ENCODE measurements around the gene CNOT8.
"Not testable (repeated sequence)": the region's sequence is repeated elsewhere in the genome, so short reads cannot be mapped to it uniquely, and the experiment has no call there.

CNOT8 gene
- 30.5 to 75.0 (median 48.4) reads per million in 17 experiments for total RNA-seq

DNA sequence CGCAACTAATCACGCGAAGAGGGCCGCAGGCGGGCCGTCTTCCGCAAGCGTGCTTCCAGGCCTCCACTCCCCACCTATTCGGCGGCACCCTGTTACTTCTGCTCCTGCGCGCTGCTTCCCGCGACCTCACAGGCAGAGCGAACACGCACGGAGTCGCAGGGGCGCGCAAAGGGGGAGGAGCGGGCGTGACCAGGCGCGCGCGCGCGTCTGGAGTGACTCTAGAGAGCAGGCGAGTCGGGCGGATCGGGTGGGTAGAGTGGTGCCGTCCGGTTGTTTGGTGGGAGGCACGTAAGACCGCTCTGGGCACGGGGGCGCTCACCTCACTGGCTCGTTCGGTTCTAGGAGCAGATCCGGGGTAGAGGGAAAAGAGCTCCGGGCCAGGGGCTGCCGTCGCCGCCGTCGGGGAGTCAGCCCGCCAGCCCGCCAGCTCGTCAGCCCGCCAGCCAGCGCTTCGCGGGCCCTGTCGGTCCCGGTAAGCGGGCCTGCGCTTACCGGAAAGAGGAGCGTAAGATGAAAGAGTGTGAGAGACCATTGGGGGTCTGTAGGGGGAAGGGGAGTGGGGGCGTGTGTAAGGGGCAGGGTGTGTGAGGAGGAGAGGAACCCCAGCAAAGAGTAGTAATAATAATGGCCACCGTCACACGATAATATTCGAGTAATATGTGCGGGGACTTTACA lies at the start of gene CNOT8:
Gene CNOT8, plus strand, starts transcription at position 331 of the 675 bp plus-strand sequence. CDS start 4,652 bp downstream, outside the sequence.
- peak; percentile 99 to 100 (median 99) for DNase-seq

DNA sequence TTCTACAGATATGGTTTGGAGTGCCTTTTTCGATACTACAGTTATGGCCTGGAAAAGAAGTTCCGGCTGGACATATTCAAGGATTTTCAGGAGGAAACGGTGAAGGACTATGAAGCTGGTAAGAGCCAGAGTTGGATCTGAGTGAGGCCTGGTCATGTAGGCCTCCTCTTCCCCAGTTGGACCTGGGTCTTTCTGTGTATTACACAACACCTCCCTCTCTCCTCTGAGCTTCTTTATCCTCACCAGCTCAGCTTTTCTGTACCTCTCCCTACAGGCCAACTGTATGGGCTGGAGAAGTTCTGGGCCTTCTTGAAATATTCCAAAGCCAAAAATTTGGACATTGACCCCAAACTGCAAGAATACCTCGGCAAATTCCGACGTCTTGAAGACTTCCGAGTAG lies 47.2 kb upstream of the CNOT8 start:
- no peak for DNase-seq

DNA sequence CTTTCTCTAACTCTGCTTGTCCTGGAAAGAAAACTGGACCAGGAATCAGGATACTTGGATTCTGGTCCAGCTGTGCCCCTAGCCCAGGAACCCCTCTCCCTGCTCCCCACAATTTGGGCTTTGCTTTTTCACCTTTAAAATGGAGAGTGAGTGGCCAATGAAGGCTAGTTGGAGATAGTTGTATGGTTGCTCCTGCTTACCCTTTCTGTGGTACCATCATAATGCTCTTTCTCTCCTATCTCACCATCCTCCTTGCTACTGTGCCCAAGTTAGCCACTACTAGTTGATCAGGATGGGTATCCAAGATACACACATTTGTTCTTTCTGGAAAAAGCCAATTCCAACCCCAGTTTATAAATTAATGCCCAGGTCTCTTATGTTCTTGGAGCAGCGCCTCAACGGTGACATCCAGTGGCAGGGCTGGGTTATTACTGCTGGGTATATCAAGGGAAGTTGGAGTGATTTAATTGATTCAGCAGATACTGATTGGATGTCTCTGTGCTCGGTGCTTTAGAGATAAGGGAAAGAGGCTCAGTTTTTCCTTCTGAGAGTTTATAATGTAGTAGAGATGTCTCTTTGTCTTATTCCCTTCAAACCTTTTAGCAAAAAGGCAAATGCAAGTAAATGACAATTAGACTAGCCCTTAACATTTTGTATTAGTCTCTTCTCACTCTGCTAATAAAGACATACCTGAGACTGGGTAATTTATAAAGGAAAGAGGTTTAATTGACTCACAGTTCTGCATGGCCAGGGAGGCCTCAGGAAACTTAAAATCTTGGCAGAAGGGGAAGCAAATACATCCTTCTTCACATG lies 46.6 kb upstream of the CNOT8 start:
- DNase-seq = peak; percentile 67 to 78 (median 70)

DNA sequence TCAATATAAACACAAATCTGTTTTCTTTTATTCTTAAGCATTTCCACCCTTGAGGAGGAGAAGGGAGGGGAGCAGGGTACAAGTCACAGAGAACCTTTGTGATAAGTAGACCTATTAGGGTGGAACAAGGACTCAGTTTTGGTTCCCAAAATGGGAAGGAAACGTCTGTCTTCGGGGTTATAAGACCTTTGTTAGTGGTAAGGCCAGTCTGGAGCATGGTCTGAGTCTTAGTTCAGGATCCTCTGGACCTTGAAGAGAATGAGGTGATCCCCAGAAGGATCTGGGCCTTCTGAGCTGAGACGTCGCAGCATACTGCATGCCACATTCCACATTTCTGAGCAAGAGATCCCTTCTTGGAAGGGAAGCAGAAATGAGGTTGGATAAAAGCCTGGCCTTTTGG lies 45.3 kb upstream of the CNOT8 start:
- no peak for DNase-seq

DNA sequence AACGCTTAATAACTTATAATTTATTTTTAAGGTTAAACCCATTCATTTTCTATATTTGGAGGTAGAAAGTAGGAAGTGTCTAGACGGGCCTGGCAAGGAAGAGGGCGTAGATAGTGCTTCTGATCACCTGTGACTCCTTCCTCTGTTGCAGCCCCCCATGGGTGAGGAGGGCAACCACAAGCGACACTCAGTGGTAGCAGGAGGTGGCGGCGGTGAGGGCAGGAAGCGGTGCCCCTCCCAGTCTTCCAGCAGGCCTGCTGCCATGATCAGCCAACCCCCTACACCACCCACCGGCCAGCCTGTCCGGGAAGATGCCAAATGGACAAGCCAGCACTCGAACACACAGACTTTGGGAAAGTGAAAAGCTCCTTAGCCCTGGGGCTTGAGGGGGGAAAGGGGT lies 44.7 kb upstream of the CNOT8 start:
- no peak for DNase-seq

DNA sequence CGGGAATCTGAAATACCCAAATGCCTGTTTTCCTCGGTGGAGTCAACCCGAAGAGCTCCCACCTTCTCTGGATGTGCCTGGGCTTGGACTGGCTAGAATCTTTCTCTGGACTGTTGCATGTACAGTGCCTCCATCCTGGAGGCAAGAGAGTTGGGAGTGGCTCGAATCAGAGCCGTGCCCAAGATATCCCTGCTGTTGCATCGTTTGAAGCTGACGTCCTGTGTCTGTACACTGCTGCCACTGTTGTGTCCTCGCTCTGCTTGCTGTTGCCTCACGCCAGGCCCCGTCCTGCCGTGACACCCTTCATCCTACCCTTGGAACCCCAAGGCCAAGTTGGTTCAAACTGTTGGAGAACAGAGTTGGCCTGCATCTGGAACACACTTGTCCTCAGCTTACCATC lies 43.4 kb upstream of the CNOT8 start:
- DNase-seq = no peak

DNA sequence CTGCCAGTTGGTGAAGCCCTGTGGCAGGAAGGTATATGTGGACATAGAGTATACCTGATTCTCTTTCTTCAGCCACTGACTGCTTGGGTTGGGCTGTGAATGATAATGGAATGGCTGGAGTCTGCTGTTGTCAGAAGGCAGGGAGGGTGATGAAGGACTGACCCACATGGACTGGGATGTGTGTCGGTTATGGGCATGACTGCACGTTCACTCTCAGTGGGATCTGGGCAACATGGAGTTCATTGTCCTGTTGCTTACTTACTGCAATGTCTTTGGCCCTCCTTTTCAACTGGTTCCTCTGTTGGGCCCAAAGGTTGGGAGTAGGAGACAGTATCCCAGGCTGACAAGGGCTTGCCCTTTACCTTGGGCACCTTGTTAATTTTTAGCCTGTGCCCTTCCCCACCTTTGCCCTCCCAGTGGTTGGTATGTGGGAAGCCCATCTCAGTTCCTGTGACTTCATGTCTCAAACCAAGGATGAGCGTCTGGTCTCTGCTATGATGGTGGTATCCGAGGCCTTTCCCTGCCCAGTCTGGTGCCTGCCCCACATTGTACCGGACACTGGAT lies 42.7 kb upstream of the CNOT8 start:
- no peak for DNase-seq

DNA sequence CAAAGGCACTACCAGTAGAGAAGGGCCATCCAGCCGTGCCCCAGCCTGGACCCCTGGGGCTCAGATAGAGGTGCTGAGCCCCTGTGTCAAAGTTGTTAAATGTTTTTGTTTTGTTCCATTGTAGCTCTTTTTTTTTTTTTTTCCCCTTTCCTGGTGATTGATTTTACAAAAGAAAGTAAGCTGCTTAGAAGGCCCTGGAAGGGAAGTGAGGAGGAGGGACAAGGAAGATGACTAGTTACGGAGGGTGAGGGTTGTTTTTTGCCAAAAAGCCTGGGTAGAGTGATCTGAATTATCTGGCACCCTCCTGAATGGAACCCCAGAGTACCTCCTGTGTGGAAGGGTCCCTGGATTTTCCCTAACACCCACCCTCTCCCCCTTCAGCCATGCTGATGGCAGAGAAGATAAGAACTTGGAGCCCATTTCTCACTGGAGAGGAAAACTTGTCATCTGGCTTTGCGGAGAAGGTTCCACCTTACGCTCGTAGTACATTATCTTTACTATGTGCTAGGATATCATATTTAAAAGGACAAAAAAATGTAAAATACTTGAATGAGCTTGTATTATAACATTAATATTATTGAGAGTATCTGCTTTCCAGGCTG lies 41.4 kb upstream of the CNOT8 start:
- no peak for DNase-seq

DNA sequence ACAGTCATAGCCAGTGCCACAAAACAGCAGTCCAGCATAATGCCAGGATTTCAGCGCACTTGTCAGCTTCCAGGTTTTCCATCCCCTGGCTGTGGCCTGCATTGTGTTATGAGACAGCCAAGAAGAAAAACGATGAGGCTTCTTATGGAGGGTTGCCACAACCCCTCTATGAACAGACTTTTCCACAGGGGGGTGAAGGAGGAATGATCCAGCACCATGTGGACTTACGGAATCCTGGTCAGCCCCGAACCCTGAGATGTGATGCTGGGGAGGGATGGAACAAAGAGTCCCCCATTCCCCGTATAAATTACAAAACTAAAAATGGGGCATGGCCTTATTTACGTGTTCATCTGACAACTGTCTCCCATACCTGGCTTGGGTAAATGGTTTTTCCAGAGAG lies 40.6 kb upstream of the CNOT8 start:
- no peak for DNase-seq

DNA sequence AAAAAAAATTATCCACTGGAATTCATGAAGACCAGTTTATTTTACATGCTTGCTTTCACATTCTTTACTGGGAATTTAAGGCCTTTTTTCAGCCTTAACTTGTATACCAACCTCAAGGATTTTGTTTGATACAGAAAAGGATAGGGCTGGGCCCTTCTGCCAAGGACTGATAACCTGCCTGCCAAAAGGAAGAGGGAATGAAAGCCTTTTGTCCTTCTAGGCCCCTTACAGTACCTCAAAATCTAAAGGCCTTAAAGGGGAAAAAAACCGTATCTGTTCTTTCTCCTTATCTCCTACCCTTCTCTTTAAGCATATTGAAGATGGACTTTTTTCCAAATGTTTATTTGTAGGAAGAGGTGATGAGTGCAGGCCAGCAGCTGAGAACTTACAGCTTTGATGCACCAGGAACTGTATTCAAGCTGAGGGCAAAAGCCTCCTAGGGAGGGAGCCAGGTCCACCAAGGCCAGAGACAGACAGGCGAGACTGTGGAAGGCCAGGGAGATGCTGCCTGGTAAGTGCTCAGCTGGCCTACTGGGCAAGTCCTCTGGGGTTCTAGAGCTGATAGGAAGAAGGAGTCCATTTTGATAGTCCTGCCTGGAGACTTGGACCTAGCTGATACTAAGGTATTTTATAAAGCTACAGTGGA lies 39.8 kb upstream of the CNOT8 start:
- DNase-seq = no peak

DNA sequence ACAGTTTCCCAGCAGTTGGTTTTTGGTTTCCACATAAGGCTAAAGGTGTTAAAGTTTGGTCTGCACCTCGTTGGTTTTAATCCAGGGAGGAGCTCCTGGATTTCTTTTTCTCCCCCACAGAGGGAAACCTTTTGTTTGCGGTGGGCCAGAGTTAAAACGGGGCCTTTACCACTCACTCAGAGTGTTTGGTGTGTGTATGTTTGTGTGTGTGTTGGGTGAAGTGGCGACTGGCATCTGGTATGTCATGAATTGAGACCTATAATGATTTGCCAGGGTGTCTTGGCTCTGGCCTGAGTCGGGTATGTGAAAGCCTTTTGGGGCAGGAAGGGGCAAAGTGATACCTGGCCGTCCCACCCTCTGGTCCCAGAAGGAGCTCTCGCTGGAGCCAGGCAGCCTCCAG lies 38.9 kb upstream of the CNOT8 start:
- no peak for DNase-seq

DNA sequence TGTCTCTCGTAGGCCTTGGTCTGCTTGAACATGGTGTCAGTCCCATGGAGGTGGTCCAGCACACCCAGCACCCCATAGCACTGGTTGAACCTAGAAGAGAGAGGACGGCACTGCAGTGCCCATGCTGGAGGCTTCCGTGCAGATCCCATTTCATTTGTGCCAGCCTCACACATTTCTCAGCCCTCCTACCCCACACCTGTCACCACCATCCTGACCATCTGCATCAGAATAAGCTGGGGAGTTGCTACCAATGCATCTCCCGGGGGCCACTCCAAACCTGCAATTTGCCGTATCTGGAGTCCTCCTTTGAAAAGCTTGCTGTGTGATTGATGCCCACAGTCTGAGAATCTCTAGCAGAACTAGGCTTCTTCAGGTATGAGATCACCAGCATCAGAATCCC lies 38.0 kb upstream of the CNOT8 start:
- DNase-seq = no peak

DNA sequence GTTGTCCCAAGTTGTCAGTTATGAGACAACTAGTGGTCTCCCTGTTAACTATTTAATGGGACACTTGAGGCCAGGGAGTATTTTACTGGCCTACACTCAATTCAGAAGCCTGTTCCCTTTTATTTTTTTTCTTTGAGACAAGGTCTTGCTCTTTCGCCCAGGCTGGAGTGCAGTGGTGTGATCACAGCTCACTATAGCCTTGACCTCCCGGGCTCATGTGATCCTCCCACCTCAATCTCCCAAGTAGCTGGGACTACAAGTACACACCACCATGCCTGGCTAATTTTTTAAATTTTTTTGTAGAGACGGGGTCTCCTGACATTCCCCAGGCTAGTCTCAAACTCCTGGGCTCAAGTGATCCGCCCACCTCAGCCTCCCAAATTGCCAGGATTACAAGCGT lies 35.5 kb upstream of the CNOT8 start:
- DNase-seq = not testable (repeated sequence)

DNA sequence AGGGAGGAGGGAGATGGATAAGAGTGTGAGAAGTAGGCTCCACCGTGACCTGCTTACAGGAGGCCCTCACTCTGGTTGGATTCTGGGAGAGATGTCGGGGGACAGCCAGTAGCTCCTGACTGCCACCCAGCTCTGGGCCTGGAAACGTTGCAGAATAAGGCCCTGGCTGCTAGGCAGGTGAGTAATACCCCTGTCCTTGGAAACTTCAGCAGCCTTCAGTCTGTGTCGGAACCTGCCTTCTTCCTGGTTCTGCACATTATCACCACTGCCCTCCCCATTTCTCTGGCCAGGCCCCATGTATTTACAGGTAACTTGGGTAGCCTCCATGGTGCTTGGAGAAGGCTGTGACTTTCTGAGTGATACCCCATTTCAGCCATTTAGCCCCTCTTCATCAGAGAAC lies 34.8 kb upstream of the CNOT8 start:
- DNase-seq = no peak

DNA sequence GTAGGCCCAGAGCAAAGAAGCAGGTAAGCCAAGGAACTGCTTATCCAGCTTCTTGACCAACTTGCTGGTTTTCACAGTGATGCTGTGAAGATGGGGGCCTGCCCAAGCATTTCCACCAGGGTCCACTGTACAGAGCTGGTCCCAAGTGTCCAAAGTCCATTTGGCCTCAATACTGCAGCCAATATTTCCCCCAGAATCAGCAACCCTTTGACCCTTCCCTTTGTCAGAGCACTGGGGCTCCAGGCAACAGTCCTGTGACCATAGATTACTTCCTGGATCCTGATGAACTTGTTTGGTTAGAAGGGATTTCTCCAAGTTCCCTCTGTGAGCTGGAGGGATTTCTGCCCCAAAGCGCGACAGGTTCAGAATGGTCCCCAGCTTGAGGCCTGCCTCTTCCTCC lies 34.4 kb upstream of the CNOT8 start:
- DNase-seq = no peak

DNA sequence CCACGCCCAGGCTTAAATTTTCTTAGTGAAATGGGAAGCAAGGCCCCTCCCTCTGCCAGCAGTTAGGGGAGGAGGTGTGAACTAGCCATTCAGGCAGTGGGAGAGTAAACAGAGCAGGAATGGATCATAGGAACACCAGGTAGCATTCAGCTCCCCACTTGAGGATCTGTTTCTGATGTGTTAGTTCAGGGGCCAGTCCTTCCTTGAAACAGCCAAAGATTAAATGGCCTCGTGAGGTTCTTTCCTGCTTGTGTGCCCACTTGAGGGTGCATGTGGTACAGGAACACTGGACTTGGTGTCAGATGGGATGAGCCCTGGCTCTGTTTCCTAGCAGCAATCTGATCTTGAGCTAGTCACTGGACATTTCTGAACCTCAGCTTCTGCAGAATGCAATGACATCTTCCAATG lies 29.2 kb upstream of the CNOT8 start:
- DNase-seq = no peak

DNA sequence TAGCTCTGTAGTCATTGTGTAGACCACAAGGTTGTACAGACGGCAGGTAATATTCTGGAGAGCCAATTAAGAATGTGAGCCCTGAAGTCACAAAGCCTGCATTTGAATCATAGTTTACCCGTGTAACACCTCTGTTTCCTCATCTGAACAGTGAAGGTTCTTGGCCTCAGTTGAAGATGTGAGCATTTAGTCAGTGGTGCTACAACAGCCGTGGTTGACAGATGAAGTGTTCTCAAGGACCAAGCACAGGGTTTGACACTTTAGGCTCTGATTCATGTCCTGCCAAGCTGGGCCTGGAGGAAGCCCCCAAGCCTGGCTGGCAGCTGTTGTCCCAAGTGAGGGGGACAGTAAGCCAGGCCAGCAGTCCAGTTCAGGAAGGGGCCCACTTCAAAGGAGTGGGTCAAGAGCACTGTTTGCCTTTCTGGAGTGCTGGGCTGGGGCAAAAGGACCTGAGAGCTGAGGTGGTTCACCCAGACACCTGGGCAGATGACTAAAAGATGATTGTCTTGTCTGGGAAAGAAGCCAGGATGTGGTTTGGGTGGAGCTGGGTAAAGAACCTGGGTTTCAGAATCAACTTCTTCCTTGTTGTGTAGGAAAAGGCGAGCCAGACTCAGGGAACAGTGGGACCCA lies 28.7 kb upstream of the CNOT8 start:
- no peak for DNase-seq

DNA sequence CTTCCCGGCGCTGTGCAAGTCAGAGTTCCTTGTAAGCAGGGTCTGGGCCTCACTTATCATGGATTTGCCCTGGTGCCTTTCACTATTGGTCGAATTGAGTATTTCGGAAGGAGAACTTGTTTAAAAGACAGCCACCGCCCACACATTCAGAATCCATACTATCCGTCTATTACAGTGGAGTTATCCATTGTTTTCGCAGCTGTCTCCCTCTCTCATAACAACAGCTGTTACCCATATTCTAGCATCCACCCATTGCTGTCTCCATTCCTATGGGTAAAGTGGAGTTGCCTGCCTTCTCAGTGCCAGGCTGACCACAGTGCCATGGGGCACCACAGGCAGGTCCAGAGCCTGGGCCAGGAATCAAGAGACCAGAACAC lies 28.2 kb upstream of the CNOT8 start:
- DNase-seq = no peak

DNA sequence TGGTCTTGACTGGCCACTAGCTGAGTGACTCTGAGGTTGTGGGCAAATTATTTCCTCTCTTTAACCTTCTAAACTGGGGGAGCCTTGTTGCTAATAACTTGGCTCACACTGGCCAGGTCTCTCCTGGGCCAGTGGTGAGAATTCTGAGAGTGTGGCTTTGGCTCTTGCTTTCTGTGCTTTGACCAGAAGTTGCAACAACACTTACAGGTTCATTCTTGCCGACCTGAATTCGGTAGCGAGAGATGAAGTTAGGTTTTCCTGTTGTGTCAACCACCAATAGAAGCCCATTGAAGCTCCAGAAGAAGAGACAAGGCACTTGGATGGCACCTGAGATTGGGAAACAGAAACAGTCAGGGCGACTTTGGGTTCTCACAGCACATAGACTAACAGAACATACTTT lies 27.8 kb upstream of the CNOT8 start:
- DNase-seq = no peak

DNA sequence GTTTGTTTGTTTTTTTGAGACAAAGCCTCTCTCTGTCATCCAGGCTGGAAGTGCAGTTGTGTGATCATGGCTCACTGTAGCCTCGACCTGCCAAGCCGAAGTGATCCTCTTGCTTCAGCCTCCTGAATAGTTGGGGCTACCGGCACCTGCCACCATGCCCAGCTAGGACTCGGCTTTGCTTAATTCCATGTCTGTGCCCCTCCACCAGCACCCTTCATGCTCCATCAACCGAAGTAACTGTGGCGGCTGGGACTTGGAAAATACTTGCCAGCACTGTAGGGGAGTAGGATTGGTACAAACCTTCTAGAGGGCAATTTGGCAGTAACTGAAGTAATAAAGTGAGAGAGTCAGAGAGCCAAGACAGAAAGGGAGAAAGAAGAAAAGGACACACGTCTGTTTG lies 27.0 kb upstream of the CNOT8 start:
- DNase-seq = no peak

DNA sequence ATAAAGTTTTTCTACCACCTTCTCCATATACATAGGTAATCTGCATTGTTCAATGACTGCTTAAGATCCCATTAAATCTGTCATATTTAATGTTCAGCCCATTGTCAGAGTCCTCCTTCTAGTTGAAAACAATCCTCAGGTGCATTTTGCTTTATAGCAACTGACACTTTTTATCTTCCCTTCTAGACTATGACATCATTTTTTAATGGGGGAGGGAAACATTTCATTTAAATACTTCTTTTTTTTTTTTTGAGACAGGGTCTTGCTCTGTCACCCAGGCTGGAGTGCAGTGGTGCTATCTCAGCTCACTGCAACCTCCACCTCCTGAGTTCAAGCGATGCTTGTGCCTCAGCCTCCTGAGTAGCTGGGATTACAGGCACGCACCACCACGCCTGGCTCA lies 25.6 kb upstream of the CNOT8 start:
- DNase-seq = not testable (repeated sequence)

DNA sequence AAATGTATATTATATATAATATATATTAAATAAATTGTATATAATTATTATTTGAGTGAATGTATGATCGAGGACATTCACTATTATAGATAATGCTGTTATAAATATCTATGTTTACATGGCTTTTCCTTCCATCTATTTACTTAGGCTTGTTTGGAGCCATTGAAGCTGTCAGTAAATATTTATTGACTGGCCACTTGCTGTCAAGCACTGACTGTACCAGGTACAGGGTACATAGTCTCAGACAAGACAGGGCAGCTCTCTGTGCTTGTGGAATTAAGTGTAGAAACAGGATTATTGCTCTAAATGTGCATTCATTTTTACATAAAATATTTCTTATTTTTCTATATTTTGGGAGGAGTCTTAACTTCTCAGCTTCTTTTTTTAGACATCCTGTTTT lies 24.4 kb upstream of the CNOT8 start:
- DNase-seq = no peak

DNA sequence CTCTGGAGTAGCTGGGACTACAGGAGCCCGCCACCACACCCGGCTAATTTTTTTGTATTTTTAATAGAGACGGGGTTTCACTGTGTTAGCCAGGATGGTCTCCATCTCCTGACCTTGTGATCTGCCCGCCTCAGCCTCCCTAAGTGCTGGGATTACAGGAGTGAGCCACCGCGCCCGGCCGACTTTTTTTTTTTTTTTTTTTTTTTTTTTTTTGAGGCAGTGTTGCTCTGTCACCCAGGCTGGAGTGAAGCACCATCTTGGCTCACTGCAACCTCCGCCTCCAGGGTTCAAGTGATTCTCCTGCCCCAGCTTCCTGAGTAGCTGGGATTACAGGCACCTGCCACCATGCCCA lies 22.8 kb upstream of the CNOT8 start:
- not testable (repeated sequence) for DNase-seq
